ENCODE results near the gene WWOX.

- TF ChIP-seq CTCF (IDR thresholded peaks at IDR 0.05) (no peak), POLR2A (IDR thresholded peaks at IDR 0.05) (no peak)
These were observed 1015.3 kb downstream of the WWOX start for GRCh38 chr16:79114759-79115158.

Data from right lobe of liver (tissue), 4 donors.